T1000 (cell line): ENCODE data around the gene TBCE.
"Not testable (repeated sequence)": the region's sequence is repeated elsewhere in the genome, so short reads cannot be mapped to it uniquely, and the experiment has no call there.

Experiments
- DNase-seq: peaks from one replicate; lab custom pipeline; 2025; ENCODE audit warnings: mixed read lengths; lab: John Stamatoyannopoulos, UW

Gene TBCE

DNA sequence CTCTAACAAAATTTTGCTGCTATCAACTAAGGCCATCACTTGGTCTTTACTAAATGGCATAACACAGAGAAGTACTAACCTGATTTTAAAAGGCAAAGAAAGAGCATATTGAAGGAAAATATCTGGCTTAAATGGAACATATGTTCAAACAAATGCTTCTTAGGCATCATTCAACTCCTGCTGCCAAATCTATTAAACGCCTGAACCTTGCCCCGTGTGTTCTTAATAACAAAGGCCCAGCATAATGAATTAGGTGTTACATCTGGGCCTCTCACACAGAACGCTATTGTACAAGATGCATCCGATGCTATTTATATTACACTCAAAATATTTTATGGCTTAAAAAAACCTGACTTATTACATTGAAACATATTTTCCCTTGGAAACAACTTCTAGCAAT is 88.6 kb downstream of the TBCE start:
- DNase-seq: no peak

DNA sequence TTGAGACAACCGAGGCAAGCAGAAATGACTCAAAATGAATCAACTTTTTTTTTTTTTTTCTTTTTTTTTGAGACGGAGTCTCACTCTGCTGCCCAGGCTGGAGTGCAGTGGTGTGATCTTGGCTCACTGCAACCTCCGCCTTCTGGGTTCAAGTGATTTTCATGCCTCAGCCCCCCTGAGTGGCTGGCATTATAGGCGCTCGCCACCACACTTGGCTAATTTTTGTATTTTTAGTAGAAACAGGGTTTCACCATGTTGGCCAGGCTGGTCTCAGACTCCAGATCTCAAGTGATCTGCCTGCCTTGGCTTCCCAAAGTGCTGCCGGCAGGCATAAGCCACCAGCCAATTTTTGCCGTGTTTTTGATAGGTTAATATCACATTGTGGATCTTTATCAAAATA is 90.6 kb downstream of the TBCE start:
- DNase-seq: not testable (repeated sequence)

DNA sequence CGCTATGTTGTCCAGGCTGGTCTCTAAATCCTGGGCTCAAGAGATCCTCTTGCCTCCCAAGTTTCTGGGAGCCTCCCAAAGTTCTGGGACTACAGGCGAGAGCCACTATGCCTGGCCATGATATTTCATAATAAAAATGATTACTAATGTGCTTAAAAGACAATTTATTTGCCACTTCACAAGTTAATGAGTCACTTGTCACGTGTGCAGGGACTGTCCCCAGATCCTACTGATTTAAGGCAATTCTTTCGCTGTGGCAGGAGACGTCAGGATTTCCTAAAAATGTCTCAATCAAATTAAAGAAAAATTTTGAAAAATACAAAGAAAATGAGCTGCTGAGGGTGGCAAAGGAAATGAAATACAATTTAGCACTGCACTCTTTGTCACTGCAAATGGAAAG is 93.5 kb downstream of the TBCE start:
- no peak for DNase-seq

DNA sequence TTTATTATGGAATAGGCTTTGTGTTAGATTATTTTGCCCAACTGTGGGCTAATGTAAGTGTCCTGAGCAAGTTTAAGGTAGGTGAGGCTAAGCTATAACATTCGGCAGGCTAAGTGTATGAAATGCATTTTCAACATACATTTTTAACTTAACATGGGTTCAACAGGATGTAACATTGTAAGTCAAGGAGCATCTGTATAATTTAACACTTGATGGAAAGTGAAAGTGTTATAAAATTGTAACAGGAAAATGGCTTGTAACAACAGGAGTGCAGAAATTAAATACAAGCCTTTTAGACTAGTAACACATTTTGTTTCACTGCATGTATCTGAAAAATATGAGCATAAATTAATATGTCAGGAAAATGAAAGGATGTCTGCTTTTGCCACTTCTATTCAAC is 94.7 kb downstream of the TBCE start:
- DNase-seq: no peak

DNA sequence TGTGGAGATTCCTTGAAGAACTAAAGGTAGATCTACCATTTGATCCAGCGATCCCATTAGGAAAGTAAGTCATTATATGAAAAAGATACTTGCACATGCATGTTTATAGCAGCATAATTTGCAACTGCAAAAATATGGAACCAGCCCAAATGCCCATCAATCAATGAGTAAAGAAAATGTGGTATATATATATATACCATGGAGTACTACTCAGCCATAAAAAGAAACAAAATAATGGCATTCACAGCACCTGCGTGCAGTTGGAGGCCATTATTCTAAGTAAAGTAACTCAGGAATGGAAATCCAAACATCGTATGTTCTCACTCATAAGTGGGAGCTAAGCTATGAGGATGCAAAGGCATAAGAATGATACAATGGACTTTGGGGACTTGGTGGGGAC is 95.6 kb downstream of the TBCE start:
- not testable (repeated sequence) for DNase-seq

DNA sequence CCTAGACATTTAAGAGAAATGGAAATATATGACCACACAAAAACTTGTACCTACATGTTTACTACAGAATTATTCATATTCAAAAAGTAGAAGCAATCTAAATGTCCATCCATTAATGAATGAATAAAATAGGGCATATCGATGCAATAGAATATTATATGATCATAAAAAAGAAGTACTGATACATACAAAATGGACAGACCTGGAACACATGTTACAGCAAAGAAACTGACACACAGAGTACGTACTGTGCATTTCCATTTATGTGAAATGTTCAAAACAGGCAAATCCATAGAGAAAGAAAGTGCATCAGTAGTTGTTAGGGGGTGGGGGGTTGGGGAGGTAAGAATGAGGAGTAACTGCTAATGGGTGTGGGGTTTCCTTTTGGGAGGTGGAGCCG is 97.8 kb downstream of the TBCE start:
- DNase-seq: no peak

DNA sequence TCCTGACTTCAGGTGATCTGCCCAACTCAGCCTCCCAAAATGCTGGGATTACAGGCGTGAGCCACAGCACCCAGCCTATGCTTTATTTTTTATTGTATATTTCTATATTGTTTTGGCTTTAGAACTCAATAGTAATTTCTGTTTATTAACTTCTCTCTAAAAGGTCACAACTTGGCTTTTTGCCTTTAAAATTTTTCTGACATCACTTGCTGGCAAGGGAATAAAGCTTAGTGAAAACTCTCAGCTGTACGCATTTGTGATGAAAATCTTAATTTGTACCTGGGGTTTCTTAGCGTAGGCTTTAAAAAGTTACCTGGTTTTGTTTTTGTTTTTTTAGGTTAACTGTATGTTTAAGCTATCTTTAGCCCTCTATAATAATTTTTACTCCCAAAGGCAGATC is 100.8 kb downstream of the TBCE start:
- no peak for DNase-seq

DNA sequence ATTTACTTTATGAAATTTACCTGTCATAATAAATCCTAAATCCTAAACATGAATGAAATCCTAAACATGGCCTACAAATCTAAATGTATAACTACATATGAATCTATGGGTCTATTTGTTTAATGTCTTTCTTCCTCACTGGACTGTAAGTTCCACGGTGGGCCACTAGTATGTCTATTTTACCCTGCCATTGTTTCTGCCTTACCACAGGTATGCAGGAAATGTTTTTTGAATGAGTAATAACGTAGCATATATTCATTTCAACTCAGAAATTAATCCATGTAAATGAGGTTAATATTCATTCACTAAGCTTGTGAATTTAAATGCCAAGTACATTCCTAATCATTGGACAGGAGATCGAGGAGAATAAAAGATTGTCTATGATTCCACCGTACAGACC is 101.7 kb downstream of the TBCE start:
- DNase-seq: peak; percentile 1

DNA sequence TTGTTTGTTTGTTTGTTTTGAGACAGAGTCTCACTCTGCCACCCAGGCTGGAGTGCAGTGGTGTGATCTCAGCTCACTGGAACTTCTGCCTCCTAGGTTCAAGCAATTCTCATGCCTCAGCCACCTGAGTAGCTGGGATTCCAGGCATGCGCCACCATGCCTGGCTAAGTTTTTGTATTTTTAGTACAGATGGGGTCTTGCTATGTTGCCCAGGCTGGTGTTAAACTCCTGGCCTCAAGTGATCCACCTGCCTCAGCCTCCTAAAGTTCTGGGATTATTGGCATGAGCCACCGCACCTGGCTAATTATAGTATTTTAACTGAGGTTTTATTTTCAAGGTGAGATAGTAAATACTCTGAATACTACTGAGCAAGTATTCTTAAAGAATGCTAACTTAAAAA is 102.7 kb downstream of the TBCE start:
- not testable (repeated sequence) for DNase-seq

DNA sequence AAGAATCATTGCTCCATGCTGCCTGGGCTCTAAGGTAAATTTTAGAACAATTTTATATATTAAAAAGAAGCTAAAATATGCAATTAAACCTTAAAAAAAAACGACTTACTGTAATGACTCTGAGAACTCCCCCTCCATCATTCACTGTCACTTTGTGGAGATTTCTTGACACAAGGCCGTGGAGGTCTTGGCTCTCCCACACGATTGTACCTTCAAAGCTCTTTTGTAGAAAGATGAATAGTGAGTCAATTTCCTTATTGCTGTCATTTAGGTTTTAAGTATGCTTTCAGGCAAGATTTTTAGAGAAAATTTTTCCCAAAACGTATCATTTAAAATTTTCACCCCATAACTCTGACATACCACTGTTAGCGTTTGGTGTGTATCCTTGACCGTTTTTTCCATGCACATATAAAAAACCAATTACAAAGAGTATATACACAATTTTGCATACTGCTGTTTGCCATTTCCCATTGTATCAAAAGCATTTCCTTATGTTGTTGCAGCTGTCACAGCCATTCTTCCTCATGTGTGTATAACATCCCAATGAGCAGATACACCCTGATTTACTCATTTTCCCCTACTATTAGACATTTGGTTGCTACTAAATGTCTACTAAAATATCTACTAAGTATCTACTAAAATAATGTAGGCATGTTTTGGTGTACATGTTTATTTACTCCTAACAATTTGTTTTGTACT is 103.7 kb downstream of the TBCE start:
- DNase-seq: no peak

DNA sequence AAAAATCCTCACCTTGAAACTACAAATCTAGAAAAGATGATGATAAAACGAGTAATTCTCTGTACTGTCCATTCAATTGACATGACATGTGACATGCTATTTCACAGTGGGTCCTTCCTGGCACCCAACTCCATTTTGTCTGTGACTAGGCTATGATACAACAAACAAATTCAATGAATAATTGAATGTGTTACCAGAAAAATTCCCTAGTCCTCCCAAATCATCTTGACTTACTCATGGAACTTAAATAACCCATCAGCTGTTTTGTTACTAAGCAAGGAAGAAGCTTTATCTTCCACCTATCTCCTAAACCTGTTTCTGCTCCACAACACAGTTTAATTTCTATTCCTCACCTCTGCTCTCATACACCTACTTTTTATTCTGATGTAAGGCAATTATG is 106.6 kb downstream of the TBCE start:
- no peak for DNase-seq

DNA sequence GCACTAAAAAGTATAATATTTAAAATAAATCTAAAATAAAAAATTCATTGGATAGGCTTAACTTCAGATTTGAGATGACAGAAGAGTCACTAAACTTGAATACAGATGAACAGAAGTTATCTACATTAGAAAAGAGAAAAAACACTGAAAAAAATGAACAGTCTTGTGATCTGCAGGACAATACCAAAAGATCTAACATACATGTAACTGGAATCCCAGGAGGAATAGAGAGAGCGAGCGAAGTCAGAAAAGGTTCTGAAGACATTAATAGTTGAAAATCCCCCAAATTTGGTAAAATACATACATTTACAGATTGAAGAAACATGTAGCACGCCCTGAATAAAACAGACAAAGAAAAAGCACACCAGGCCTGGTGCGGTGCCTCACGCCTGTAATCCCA is 115.9 kb downstream of the TBCE start:
- no peak for DNase-seq

DNA sequence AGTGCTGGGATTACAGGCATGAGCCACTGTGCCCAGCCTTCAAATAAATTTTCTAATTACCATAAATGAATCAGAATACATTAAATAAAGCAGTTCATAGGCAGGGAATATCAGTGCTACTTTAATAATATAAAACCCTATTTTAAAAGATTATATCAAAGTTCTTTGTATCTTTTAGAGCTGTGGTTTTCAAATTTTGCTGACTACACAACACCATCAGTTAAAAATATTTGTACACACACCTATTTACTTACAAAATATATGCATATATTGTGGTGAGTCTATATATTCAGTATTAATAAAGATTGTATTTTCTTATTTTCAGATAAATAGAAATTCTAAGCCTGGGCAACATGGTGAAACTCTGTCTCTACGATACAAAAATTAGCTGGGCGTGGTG is 118.3 kb downstream of the TBCE start:
- no peak for DNase-seq

DNA sequence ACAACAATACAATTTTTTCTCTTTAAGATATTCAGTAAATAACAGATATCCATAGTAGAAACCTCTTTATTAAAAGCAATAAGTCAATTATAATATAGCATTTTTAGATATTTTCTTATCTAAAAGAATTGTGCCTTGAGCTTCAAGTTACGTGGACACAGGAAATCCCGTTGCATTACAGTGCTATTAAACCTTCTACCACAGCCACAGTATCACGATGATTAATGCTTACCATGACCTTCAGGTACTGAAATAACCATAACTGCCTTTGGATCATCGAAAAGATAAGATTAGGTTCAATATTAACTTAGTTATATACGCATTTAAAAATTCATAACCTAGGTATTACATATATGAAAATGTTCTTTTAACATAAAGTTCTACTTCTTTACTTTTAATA is 119.1 kb downstream of the TBCE start:
- no peak for DNase-seq

DNA sequence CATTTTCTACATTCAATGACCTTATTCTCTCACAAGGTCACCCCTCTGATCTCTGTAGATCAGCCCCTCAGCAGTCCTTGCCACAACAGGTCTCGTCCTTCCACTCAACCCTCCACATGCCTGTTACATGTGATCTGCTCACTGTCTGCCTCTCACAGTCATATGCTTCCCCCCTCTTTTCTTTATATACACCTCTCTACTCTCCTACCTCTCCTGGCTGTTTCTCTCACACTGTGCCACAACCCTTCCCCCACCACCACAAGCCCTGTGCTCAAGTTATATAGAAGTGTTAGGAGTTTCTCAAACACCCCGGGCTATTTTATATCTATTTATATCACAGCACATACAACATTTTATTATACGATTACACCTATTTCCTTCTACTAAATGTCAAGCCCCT is 124.4 kb downstream of the TBCE start:
- no peak for DNase-seq

DNA sequence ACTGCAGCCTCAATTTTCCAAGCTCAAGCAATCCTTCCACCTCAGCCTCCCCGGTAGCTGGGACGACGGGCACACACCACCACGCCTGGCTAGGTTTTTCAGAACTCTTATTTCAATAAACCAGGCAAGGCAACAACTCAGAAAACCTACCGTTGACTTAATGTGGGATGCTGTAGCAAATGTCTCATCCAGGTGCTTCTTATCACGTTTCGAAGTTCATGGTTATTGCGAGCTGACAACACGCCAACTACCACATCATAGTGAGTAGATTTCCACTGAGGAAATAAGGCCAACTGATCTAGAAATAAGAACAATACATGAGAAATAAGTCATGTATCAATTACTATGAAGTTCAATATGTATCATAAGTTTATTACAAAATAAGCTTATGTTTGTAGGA is 127.3 kb downstream of the TBCE start:
- no peak for DNase-seq

DNA sequence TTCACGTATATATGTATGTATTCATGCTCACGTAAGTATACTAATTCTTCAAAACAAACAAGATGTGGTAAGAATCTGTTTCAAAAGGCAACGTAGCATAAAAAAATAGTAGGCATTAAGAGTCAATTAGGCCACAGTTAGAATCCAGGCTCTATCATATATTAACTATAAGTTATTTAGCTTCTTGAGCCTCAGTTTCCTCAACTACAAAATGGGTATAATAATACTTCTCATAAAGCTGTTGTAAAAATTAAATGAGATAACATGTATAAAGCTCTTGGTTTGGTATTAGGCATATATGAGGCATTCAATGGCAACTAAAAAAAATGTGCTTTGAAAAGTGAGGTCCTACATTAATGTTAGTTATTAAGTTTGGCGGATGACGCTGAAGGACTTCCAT is 127.8 kb downstream of the TBCE start:
- DNase-seq: no peak

DNA sequence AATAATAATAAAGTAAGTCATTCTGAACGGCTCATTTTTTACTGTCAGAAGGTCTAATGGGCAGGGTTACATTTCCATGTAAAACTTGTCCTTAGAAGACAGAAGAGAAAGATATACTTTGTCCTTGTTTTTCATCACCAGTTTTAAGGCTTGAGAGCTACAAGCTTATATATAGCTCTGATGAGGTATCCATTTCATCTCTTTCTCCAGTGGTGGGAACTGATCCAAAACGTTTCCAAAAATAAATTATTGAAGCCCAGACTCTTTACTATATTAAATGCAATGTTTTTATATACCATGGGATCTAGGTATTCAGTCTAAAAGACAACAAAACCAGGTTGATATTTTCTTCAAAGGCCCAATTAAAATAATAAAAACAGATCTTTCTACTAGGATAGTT is 128.3 kb downstream of the TBCE start:
- DNase-seq: no peak

DNA sequence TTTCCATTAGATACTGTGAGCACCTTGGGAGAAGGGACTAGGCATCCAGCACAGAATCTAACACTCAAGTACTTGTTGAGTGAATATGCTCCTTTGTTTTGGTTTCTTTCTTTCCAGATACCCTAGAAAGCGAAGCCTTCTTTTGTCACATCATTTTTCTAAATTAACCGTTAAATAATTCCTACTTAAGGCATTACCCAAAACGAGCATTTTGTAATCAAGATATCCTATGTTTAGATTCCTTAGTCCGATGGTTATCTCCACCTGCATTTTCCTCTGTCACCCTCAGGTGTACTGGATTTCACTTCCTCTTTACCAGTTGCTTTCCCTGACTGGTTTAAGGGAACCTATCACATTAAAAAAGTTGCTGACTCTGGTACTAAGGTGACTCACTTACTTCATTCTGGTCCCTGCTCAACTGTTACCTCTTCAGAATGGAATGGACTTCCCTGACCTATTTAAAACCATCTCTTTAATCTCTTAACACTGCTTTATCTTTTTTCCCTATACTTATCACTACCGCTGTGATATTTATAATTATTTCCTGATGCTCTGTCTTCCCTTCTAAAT is 133.8 kb downstream of the TBCE start:
- no peak for DNase-seq
